SH-SY5Y (cell line): ENCODE data around the gene PCDHB3.

Experiments used
- GATA2 ChIP-seq: IDR thresholded peaks from 2 replicates; pipeline ENCODE4 v1.6.1; 2011; ENCODE audit warnings: mild to moderate bottlenecking, low read depth, low read length
- GATA3 ChIP-seq: IDR thresholded peaks from 2 replicates; pipeline ENCODE4 v1.6.1; 2011; ENCODE audit warnings: low read depth, mild to moderate bottlenecking, low read length, moderate library complexity

DNA sequence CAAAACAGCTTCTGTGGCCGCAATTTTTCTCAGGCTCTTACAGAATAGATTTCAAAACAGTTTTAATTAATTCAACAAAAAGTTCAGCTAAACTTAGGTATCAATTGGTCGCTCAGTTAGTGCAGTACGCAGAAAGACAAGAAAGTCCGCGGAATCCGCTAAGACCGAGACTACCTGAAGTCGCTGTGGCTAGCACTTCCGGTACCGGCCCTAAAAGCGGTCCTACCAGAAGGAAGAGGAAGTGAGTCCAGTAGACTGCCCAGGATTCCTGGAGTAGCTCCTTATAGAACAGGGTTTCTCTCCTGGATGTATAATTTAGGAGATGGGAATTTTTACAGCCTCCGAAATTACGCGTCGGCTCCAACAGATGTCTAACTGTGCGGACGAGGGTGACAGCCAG is 22.4 kb upstream of the PCDHB3 start:
- no peak for TF ChIP-seq GATA2
- TF ChIP-seq GATA3, result no peak
